HS-5 (cell line): ENCODE data around the gene MTHFR.

ENCODE experiments used
- DNase-seq: peaks from one replicate; pipeline ENCODE4 v3.0.0-alpha.2; 2012; ENCODE audit warnings: low read depth

MTHFR gene

DNA sequence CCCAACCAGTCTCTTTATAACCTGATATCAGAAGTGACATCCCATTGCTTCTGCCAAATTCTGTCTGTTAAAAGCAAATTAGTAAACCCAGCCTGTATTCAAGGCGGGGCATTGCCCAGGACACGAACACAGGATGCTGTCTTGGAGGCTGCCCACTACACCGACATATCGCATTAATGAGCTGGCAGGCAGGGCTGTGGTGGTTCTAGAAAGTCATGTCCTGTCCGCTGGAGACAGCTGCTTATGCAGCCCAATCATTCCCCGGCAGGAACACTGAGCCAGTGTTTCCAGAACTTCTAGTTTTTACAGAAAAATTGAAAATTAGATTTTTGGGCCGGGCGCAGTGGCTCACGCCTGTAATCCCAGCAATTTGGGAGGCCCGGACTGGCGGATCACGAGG is 24.5 kb downstream of the MTHFR start:
- no peak for DNase-seq

DNA sequence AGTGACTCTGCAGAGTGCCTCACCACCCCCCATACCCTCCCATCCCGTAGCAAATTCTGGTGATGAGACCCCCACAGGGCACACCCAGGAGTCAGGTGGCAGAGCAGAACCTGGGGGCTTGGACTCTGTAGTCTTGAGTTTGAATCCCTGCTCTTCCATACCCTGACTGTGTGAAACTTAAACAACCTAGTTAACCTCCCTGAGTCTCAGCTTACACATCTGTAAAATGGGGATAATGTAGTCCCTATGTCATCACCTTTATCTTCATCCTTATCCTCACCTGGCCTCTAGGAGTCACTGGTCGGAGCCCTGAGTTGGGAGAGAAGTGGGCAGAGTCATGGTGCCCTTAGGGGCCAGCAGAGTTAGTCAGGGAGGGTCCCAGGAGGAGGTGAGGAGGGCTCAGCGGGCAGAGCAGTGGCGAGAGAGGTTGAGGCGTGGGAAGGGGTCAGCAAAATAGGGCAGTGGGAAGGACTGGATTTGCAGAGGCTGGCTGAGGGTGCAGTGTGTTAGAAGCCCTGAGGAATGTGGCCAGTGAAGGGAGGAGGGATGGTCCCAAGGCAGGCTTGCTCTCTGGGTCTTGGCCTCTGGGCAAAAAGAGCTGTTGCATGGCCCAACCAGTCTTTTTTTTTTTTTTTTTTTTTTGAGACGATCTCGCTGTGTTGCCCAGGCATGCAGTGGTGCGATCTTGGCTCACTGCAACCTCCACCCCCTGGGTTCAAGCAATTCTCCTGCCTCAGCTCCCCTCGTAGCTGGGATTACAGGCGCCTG is 25.2 kb downstream of the MTHFR start:
- DNase-seq, result no peak

DNA sequence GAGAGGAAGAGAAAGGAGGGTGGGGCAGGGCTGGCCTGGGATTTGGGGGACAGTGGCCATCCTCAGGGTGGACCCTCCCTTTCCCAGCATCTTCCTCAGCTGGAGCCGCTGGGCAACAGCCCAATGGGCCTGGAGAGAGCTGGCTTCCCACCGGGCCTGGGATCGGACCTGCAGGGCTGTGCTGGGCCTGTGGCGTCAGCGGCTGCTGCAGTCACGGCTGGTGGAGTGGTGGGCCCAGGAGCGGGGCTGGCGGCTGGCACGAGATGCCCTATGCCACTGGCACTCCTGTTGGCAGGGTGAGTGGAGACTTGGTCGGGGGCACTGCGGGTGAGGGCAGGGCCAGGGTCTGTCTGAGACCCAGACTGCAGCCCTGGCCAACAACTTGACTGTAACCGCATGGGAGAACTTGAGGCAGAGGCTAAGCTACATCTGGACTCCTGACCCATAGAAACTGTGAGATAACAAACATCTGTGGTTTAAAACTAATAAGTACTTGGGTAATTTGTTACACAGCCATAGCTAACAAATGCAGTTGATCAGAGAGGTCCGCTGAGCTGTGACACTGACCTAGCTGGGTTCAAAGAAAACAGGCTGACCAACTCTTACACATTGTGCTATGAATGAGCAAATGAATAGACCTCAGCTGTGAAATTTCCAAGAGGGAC is 25.9 kb downstream of the MTHFR start:
- DNase-seq, result no peak

DNA sequence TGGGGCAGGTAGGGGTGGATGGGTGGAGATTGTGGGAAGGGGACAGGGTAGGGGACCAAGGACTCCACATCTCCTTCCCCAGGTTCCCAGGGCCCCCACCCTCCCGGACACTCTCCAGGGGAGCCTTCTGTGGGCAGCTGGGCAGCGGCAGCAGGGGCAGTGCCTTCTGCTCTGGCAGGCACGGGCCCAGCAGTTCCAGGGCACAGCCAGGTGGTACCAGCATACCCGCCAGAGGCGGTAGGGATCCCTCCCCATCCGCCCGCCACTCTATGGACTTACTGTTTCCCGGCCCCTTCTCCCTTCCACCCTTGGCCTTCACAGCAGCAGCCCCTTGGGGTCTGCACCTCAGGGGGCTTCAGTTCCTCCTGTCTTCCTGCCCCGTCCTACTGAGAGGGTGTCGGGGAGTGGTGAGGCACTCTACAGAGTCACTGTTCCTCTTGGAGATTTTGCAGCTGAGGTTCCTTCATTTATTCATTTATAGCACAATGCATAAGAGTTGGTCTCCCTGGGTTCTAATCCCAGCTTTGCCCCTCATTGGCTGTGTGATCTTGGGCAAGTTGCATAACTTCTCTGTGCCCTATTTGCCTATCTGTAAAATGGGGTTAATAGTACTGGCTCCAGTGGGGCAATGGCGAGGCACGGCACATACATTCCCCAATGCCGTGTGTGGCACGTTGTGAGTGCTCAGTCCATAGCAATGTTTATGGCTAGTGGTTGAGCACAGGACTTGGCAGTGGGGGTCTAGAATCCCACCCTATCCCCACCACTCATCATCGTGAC is 26.7 kb downstream of the MTHFR start:
- no peak for DNase-seq

DNA sequence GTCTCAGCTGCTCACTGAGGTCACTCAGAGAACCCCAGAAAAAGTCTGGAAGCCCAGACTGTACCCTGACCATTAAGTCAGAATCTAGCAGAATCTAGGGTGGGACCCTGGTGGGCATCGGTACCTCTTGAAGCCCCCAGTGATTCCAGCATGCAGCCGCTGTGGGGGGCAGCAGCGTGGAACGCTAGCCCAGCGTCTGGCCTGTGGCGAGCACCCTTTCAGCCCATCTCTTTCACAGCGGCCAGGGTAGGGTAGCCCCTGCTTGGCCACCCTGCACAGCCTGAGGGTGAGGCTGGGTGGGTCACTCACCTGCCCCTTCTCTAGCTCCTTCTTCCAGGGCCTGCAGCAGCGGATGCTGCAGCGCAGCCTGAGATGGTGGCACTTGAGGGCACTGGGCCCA is 27.4 kb downstream of the MTHFR start:
- no peak for DNase-seq

DNA sequence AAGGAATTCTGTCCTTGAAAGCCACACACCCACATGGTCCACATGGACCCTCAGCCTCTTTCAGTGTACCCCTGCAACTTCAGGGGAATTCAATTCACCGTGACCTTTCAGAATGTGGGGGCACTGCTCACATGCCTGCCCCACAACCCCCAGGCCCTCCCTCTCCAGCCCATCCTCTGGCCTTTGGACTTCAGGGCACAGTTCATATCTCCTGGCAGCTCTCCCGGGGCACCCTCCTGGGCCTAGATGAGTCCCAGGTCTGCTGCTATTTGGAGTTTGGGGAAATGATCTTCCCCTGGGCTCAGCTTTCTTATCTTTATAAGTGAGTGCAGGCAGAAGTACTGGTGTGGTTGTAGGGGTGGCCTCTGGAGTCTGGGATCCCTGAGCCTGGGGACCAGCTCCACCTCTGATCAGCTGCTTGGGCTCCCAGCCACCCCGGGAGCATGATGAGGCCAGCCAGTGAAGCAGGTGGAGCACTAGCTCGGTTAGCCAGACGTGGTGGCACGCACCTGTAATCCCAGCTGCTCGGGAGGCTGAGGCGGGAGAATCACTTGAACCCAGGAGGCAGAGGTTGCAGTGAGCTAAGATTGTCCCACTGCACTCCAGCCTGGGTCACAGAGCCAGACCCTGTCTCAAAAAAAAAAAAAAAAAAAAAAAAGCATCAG is 28.0 kb downstream of the MTHFR start:
- DNase-seq, result no peak

DNA sequence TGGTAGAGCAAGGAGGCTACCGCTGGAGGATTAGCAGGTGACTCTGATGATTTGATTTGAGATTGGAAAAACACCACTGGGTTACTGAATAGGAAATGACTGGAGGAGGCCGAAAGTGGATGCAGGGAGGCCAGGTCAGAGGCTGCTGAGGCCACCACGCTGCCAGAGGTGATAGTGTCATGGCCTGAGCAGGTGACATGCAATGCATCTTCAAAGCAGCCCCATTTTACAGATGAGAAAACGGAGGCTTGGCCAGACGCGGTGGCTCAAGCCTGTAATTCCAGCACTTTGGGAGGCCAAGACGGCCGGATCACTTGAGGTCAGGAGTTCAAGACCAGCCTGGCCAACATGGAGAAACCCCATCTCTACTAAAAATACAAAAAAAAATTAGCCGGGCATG is 31.0 kb downstream of the MTHFR start:
- no peak for DNase-seq

DNA sequence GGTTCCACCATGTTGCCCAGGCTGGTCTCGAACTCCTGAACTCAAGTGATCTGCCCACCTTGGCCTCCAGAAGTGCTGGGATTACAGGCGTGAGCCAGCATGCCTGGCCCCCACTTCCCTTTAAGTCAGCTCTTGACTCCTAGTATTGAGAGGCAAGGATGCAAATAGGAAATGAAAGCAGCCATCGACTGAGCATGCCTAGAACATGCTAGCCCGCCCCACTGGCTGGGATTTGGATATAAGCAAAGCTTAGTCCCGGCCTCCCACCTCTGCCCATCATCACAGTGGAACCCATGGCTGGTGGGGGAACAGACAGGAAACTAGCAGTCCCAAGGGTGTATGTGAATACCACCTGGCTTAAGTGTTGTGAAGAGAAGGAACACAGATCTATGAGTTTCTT is 33.3 kb downstream of the MTHFR start:
- DNase-seq, result no peak

DNA sequence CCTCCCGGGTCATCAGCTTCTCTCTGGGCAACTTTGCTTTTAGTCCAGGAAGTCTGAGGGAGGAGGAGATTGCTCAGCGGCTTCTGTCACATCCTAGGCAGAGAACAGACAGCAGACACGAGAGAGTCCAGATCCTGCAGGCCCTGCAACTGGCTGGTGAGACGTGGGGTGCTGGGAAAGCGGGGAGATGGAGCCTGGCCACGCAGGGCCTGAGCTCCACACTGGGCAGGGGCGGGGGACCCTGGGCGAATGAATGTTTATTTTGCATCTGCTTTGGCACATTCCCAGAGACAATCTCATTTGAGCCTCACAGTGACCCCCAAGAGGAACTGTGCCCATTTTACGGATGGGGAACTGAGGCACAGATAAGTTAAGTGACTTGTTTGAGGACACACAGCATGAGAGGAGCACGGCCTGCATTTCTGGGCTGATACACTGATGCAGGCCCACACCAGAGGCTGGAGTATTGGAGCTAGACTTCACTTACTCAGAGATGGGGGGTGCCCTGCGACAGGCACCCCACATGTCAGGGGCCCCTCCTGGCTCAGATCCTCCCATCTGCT is 34.2 kb downstream of the MTHFR start:
- no peak for DNase-seq

DNA sequence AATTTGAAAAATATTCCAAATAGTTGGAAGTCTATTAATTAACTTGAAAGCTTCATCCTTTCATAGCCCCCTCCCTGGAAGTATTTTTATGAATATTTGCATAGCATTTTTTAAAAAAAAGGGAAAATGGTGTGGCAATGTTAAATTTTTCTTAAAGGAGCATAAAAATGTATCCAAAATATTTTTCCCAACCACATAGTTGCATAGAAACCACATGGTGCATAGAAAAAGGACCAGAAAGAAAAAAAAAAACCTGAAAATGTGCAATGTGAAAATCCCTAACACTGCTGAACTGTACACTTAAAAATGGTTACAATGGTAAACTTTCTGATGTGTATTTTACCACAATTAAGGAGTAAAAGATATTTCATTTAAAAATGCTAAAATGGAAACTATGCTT is 35.8 kb downstream of the MTHFR start:
- DNase-seq, result no peak

DNA sequence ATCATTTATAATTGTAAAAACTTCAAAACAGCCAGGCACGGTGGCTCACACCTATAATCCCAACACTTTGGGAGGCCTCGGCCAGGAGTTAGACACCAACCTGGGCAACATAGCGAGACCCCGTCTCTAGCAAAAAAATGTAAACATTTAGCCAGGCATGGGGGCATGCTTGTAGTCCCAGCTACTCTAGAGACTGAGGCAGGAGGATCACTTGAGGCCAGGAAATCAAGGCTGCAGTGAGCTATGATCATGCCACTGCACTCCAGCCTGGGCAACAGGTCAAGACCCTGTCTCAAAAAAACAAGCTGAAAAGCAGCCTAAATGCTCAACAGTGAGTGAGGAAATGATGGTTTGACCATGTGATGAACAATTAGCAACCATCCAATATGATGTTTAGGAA is 36.5 kb downstream of the MTHFR start:
- no peak for DNase-seq

DNA sequence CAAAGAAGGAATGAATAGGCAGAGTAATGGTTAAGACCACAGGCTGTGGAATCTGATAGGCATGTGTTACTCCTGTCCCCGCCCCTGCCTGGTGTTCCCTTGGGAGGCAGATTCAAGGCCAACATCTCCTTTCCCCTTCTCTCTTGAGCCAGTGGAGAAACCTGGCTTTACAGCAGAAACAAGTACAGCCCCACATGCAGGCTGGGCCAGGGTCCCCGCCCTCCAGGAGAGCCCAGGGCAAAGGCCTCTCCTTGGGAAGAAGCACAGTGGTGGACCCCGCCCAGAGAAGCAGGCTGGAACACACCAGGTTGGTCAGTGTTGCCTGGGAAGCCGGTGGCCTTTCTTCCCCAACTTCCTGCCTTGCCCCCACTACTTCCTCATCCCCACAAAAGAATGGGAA is 36.9 kb downstream of the MTHFR start:
- no peak for DNase-seq

DNA sequence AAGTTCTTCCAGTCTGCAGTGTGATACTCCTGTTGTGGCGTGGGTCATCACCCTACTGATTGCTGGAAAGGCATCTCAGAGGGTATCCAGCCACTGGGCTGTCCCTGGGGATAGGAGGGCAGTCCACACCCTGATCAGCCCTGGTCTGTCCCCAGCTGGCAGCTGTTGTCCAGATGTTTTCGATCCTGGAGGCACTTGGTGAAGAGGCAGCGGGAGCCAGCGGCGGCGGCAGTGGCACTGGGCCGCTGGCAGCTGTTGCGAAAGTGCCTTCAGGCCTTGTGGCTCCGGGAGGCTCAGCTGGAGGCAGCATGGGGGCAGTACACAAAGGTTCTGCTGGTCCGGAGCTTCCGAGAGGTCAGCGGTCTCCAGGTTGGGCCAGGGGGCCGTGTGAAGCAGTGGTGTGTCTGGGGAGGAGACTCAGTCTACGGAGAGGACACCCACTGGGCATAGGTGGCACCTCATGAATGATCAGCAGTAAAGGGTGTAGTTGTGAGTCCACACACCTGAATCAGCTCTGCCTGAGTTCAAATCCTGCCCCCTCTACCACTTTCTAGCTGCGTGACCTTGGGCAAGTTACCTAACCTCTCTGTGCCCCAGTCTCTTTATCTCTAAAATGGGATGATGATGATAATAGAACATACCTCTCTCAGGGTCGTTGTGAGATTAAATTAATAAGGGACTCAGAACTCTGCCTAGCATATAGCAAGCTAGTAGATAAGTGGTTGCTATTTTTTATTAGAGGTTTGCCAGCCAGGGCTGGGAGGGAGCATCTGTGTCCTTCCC is 37.7 kb downstream of the MTHFR start:
- no peak for DNase-seq

DNA sequence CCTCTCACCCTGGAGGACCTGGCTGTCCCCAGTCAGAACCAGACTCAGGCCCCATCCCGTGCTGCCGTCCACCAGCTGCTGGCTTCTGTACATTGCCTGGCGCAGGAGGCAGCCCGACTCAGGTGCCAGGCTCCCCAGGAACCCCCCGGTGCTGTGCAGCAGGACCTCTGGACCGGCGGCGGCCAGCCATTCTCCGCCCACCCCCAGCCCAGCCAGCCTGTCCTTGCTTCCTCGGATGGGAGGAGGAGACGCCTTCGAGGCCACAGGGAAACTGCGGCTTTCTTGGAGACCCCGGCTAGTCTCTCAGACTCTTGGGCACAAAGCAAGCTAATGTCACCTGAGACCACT is 39.4 kb downstream of the MTHFR start:
- no peak for DNase-seq

DNA sequence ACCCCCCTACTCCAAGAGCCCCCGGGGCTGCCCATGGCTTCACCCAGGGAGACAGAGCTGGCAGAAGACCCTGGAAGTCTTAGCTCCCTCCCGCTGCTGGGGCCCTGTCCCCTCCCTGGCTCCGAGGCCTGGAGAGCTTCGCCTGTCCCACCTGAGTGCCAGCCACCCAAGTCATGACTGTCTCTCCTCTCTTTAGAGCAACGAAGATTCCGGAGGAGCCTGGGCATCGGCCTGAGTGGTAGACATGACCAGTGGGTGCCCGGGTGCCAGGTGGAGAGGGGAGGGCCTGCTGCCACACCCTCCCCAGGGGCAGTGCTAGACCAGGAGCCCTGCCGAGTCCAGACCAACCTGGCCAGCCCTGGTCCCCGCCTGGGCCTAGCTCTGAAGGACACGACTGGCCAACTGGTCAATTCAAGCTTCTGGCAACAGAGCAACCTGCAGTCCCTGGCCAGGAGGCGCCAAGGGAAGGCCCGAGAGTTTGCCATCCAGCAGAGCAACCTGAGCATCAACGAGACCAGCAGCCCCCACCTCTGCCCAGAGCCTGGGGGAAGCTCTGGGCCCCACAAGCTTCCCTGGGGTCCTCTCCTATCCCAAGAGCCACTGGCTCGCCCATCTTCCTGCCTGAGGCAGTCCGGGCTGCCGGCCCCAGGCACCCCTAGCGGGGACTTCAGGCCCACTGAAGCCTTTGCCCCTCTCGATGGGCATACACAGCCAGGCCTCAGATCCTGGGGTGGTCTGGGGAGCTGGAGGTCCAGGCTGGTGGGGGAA is 39.9 kb downstream of the MTHFR start:
- no peak for DNase-seq

DNA sequence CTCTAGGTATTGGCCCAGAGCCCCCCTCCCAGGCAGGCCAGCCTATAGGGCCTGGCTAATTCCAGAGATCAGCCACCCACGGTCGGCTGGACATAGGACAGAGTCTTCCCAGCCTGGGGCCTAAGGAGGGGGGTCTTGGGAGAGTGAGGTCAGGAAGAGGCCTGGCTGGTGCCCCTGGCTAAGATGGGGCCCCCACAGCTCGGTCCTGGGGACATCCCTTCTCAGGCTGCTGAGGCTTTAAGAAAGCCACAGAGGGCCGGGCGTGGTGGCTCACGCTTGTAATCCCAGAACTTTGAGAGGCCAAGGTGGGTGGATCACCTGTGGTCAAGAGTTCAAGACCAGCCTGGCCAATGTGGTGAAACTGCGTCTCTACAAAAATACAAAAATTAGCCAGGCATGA is 41.2 kb downstream of the MTHFR start:
- DNase-seq, result no peak

DNA sequence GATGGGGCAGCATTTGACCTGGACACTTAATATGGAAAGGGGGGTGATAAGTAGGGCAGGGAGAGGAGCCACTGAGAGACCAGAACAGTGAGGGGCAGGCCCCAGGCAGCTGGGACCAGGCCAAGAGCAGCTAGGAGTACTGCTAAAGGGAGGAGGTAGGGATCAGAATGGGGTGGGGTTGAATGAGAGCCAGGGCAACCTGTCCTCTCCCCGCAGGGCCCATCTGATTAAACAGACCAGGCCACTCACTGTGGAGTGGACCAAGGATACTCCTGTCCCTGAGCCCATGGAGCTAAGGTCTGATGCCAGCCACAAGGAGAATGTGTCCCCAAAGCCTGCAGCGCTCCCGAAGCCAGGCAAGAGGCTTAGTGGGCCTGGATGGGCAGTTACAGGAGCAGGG is 41.6 kb downstream of the MTHFR start:
- no peak for DNase-seq

DNA sequence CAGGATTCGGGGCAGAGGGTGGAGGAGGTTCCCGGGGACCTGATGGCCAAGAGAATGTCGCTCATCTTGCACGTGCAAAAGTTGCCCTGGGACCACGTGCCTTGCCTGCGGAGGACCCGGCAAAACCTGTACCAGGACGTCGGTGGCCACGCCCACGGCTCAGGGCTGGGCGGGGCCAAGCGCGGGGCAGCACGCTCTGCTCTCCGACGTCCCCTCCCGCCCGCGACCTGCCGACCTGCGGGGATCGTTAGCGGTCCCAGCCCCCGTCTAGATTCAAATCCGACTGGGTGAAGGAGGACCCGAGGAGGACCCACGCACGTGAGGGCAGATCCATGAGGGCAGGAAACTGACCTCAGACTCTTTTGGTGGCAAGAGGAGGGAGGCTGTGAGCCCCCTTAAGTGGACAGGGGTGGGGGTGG is 43.8 kb downstream of the MTHFR start, which contains the start of gene C1orf167:
TSS of gene C1orf167 (plus strand) at position 206 of the 419 bp plus-strand sequence. CDS start 2,208 bp downstream, outside the sequence.
- DNase-seq, result no peak

DNA sequence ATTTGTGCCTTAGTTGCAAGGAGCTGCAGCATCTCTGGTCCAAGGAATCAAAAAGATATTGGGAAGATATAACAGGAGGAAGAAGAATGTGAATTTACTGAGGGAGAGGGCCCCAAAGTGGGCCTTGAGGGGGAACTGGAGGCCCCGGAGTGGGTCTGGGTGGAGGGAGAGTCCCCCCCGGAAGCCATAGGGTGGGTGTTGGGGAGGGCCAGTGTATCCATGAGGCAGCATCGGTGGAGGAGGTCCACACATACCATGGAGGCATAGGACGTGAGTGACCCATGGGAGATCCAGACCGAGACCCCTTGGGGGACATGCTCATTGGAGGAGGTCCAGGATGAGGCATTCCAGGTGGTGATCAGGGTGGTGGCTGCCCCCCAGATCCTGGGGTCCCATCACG is 44.5 kb downstream of the MTHFR start:
- no peak for DNase-seq

DNA sequence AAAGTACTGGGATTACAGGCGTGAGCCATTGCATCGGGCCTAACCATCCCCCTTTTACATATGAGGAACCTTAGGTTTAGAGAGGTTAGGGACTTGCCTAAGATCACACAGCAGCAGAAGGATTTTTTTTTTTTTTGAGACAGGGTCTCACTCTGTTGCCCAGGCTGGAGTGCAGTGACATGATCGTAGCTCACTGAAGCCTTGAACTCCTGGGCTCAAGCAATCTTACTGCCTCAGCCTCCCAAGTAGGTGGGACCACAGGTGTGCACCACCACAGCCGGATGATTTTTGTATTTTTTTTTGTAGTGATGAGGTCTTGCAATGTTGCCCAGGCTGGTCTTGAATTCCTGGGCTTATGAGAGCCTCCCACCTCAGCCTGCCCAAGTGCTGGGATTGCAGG is 46.0 kb downstream of the MTHFR start:
- DNase-seq, result no peak

DNA sequence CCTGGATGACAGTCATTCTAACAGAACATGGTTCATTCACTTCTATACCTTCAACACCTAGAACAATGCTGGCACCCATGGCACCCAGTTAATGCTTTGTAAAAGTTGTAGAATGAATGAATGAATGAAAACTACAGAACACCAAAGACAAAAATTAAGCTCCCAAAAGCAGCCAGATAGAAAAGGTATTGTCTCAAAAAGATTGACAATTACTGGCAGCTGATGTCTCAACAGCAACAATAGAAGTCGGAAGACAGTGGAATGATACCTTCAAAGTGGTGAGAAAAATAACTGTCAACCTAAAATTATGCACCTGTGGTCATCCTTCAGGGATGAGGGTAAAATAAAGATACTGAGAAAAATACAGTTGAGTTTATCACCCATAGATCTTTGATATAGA is 48.7 kb downstream of the MTHFR start:
- no peak for DNase-seq
